ENCODE data around the gene DNAJC4.
A peak's percentile ranks its signal among the peaks of the same experiment; 100 is the strongest.
"Not testable (repeated sequence)": the region's sequence is repeated elsewhere in the genome, so short reads cannot be mapped to it uniquely, and the experiment has no call there.

The DNAJC4 gene

DNA sequence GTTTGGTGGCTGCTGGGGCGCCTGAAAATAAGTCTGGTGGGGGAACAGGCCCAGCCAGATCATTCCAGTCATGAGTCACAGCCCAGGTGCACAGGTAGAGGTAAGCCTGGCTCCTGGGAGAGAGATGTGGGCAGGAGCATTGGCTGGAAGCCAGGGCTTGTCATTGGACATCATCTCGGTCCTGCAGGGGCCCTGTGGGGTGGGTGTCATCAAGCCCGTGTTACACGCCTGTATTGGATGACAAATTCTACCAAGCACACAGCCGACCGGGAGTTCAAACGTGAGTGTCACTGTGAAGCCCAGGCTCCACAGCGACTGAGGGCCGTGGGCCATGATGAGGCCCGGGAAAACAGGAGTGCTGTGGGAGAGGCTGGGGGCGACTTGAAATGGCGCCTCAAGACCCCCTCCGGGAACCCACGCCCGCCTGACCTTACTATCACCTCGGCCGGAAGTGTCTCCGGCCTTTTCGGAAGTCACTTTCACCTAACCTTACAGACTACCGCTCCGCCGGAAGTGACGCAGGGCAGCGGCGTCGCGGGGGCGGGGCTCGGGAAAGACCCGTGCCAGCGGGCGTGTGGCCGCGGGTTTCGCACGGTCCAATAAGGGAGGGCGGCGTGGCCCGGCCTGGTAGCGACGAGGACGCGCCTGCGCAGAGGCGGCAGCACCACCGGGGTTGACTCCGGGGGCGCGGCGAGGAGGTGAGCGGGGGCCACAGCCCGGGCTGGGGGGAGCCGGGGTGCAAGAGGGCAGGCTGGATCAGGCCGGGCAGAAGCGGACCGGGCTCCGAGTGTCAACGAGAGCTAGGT is 10.3 kb downstream of the DNAJC4 start, which contains the start of gene FKBP2:
Gene FKBP2 (plus strand): TSS at position 661 of the 806 bp plus-strand sequence. CDS start 1,293 bp downstream, outside the sequence.
- DNase-seq (ENCODE audit: low read depth, low spot score), result peak; percentile 92
- H3K4me3 ChIP-seq (ENCODE audit: low read length), result peak within 1 kb of the TSS; percentile 66

DNA sequence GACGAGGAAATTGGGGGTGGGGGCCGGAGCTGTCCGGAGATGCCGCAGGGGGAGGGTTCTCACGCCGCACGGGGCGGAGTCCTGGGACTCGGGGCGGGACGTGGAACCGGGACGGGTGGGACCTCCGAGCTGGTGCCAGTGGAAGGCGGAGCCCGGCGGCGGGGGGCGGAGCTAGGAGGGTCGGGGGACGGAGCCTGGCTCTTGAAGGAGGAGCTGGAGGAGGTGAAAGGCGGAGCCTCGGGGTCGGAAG is 10.8 kb downstream of the DNAJC4 start:
- DNase-seq (ENCODE audit: low read depth, low spot score), result peak; percentile 97
- peak overlapping the region; percentile 66 for H3K4me3 ChIP-seq (ENCODE audit: low read length)

DNA sequence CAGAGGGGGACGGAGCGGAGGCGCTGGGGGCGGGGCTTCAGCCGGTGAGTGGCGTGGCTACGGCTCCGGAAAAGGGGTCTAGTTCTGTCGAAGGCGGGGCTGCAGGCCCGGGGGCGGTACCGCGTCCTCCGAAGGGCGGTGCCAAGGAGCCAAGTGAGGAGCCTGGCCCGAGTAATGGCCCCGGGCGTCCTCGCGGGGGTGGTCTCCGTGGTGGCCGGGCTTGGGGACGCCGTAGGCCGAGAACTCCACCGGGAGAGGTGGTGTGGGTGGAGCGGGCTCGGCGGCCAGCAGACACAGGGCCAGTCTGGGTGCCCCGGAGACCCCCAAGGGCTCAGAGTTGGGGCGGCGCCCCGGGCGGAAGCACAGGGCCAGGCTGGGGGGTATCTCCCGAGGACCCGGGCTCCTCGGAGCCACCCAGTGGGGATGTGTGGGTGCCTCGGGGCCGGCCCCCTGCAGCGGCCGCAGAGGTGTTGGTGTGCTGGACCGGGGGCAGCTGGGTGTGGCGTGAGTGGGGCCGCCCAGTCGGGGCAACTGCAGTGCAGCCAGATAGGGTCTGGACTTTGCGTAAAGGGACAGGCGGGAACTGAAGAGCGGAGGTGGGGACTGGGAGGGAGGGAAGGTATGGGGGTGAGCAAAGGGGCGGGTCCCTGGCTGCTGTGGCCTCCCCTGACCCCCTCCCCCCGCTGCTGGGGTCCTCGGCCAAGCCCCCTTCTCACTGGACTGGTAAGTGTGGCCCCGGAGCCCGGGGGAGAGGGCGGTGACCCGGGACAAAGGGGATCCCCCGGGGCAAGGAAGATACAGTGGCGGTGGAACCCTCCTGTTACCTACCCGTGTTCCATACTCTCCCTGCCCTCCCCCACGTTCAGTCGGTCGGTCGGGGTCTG is 11.4 kb downstream of the DNAJC4 start:
- no peak for DNase-seq (ENCODE audit: low read depth, low spot score)
- H3K4me3 ChIP-seq (ENCODE audit: low read length), result peak overlapping the region; percentile 66

DNA sequence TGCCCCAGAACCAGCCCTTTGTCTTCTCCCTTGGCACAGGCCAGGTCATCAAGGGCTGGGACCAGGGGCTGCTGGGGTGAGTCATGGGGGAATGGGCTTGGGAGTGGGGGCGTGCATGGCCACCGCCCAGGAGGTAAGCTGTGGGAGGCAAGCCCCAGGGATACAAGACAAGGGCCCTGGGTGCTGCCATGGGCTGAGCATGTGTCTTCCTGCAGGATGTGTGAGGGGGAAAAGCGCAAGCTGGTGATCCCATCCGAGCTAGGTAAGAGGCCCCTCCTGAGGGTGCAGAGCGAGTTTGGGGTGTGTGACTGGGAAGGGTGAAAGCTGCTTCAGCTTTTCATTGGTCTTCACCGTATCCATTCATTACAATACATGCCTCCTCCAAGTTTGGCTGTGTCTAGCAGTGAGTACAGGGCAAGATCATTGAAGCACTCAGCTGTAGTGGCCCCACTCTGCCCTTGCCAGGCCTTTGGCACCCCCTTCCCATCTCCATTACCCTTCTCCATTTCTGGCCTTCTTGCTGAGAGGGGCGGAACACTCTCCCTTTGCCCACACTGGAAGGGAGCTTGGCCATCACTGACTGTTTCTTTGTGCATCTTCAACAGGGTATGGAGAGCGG is 13.0 kb downstream of the DNAJC4 start:
- no peak overlapping the region for H3K4me3 ChIP-seq (ENCODE audit: low read length)
- no peak for DNase-seq (ENCODE audit: low read depth, low spot score)

- DNase-seq (ENCODE audit: low read depth, low spot score), result no peak
- H3K4me3 ChIP-seq (ENCODE audit: low read length), result no peak overlapping the region
Observed at GRCh38 chr11:64244107-64244506, 13.8 kb downstream of the DNAJC4 start.

DNA sequence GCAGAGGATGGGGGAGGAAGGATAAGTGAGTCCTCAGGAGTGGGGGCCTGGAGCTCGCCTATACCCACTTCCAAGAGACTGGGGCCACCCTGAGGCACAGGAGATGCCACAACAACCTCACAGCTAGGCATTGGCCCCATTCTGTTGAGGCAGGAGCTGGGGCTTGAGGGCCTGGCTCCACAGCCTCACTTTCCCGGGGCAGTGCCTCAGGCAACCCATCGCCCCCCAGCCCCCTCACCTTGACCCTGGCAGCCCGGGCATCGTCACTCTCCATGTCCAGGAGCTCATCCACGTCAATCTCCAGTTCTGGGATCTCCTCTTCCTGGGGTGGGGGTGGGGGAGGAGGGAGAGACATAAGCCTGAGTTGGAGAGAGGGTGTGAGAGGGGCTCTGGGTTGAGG is 14.6 kb downstream of the DNAJC4 start:
- DNase-seq (ENCODE audit: low read depth, low spot score), result peak; percentile 46

GRCh38 chr11:64245401-64245796 is 15.1 kb downstream of the DNAJC4 start:
- peak overlapping the region; percentile 80 for H3K4me3 ChIP-seq (ENCODE audit: low read length)
- DNase-seq (ENCODE audit: low read depth, low spot score), result peak; percentile 62

More for the DNA sequence above, 14.6 kb downstream of the DNAJC4 start:
- peak overlapping the region; percentile 80 for H3K4me3 ChIP-seq (ENCODE audit: low read length)

DNA sequence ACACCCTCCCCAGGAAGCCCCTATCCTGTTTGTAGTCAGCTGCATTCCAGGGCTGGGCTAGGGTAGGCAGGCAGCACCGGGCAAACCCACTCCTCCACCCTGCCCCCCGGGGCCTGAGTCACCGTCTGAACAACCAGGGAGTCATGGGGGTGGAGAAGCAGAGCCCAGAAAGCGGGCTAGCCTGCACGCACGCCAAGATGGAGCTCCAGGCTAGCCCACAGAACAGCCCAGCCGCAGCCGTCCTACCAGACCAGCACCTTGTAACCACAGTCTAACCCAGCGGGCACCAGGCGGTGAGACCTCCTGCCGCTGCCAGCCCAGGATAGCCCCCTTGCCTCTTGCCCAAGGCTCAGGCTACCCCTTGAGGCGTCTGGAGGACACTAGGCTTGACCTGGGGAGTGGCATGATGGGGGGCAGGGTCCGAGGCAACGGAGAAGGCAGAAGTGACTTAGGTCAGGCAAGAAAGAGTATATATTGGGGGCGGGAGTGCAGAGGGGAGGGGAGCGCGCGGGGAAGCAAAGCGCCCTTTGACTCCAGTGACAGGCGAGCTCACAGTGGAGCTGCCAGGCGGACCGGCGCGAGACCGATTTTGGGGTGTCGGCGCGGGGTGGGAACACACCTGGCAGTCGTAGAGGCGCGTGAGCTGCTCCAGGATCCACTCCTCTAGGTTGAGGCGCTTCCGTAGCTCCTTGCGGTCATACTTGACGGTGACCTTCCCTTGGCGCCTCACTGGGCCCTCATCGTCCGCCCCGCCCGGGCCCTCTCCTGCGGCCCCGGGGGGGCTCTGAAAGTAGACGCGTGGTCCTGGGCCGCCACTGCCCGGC is 15.7 kb downstream of the DNAJC4 start:
- H3K4me3 ChIP-seq (ENCODE audit: low read length), result peak overlapping the region; percentile 80
- no peak for DNase-seq (ENCODE audit: low read depth, low spot score)

DNA sequence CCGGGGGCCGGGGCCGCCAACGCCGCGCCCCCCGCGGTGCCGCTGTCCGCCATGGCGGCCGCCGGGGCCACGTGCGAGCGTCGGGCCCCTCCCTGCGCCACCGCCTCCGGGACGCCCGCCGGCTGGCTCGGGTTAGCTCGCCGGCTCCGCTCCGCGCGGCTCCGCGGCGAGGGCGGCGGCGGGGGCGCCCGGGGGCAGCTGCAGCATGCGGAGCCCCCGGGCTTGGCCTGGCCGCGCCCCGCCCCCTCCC is 16.2 kb downstream of the DNAJC4 start:
- peak overlapping the region; percentile 80; the same call in 1 of the 2 replicates for H3K4me3 ChIP-seq (ENCODE audit: low read length)
- DNase-seq (ENCODE audit: low read depth, low spot score), result not testable (repeated sequence)

DNA sequence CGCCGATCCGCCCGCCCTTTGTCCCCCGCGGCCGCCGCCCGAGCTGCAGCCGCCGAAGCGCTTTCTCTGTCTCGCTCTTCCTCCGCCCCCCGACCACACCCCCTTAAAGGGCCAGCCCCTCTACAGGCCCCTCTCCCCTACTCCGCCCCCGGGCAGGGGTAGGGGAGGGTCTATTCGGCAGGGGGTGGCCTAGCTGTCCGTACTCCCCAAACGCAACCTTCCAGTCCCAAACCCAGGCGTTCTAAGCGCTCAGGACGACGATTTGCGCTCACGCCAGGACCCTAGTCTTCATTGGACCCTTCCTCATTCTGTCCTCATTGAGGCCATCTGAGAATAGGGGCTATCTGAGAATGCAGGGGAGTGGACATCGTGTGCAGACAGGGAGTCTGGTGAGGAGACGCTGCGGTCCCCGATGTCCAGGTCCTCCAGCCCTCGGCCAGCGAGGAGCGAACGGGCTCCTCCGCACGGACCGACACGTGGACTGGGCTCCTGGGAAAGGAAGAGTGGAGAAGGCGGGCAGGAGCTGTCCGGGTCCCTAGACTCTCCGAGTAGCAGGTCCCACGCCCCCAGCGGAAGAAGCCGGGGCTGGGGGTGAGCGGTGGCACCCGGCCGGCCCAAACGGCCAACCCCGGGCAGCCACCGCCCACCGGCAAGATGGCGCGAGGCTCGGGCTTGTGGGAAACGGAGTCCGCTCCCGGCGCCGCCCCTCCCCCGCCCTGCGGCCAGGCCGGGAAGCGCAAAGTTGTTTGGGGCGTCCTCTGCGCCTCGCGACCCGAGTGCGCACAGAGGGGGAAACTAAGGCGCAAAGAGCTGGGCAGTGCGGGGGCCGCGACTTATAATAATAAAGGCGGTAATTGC is 16.8 kb downstream of the DNAJC4 start, which contains the start of gene PPP1R14B:
Gene PPP1R14B (minus strand): TSS at position 73 of the 858 bp plus-strand sequence. CDS start 270 bp downstream, outside the sequence.
- peak; percentile 69 for DNase-seq (ENCODE audit: low read depth, low spot score)

GRCh38 chr11:64247729-64248531 is 17.6 kb downstream of the DNAJC4 start:
- no peak for DNase-seq (ENCODE audit: low read depth, low spot score)
- H3K4me3 ChIP-seq (ENCODE audit: low read length), result no peak overlapping the region

More for the DNA sequence above, 16.8 kb downstream of the DNAJC4 start, which contains the start of gene PPP1R14B:
- H3K4me3 ChIP-seq (ENCODE audit: low read length), result peak within 1 kb of the TSS; percentile 80

- H3K4me3 ChIP-seq (ENCODE audit: low read length), result no peak overlapping the region
- DNase-seq (ENCODE audit: low read depth, low spot score), result no peak
Observed at GRCh38 chr11:64248578-64248977, 18.2 kb downstream of the DNAJC4 start.

DNA sequence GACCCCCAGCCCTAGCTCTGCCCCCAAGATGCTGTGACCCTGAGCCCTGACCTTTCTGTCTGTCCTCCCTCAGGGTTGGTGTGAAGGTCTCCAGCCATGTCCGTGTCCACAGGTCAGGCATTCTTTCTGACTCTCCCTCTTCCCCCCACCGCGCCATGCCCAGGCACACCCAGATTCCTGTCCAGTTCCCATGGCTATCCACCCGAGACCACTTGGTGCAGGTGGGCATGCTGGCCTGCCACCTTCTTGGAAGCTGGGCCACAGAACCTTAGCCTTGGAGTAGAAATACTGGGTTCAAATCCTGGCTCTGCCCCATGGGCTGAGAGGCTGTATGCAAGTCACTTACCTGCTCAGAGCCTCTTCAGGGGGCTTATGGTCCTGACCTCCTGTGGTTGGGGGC is 18.7 kb downstream of the DNAJC4 start:
- DNase-seq (ENCODE audit: low read depth, low spot score), result no peak
- H3K4me3 ChIP-seq (ENCODE audit: low read length), result no peak overlapping the region

DNA sequence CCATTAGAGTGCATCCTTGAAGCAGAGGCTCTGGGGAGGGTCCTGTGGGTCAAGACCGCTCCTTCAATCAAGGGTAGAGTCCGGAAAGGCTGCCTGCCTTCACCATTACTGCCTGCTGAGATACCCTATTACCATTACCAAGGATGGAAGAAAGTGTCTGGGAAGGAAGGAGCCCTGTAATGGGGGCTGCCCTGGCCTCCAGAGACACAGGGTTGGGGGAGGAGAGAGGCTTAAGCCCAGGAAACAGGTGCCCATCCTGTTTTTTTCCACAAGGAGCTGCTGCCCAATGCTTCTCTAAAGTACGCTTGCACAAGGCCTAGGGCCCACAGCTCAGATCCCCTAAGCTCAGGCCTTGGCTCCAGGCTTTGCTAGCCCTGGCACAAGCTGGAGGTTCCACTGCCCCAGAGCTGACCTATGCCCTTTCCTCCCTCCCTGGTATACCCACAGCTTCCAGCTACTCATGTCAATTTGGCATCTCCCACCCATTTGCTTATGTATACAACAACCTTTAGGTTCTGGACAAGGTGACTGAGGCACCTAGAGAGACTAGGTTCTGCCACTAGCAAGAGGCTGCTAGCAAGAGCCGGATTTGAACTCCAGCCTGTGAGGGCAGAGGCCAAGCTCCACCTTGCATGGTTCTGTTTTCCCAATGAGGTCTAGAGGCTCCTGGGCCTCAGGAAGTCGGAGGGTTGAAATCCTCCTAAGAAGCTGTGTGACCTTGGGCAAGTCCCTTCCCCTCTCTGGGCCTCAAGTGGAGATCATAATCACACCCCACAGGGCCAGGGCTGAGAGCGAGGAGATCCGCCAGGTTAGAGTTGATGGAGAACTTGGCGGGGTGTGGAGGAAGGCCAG is 19.4 kb downstream of the DNAJC4 start:
- no peak overlapping the region for H3K4me3 ChIP-seq (ENCODE audit: low read length)
- no peak for DNase-seq (ENCODE audit: low read depth, low spot score)

- DNase-seq (ENCODE audit: low read depth, low spot score), result no peak
- peak overlapping the region; percentile 60 for H3K4me3 ChIP-seq (ENCODE audit: low read length)
Observed at GRCh38 chr11:64250415-64251015, 20.2 kb downstream of the DNAJC4 start.

Measured in Jurkat, Clone E6-1 (cell line).